ENCODE data around the gene TGIF2.

GRCh38 chr20:36623444-36623843 lies 50.0 kb downstream of the TGIF2 start:
- no peak for TF ChIP-seq CTCF (IDR thresholded peaks at IDR 0.05 in 8 of 11, conservative IDR thresholded peaks at IDR 0.05 in 3 of 11)
- TF ChIP-seq POLR2AphosphoS5 (IDR thresholded peaks at IDR 0.05) = no peak
- no peak for TF ChIP-seq POLR2A (IDR thresholded peaks at IDR 0.05)
